ENCODE measurements around the gene FRMPD3.

FRMPD3 gene

GRCh38 chrX:107442914-107443527 is 6.4 kb upstream of the FRMPD3 start:
- Histone ChIP-seq H3F3A (ENCODE audit: low read depth) (no peaks in the 10 kb centered on the region), H3K9ac (ENCODE audit: low read depth, low read length, poor library complexity, severe bottlenecking) (no peak overlapping the region), H3K79me2 (ENCODE audit: insufficient read depth, low read length) (no peaks in the 10 kb centered on the region), H3K9me2 (replicated peaks; ENCODE audit: low read depth, low read length) (no peaks in the 10 kb centered on the region), H4K20me1 (ENCODE audit: insufficient read depth, low read length, poor library complexity, severe bottlenecking) (no peaks in the 10 kb centered on the region), H2AFZ (ENCODE audit: low read length) (no peak overlapping the region), H3K36me3 (ENCODE audit: insufficient read depth, low read length) (no peaks in the 10 kb centered on the region), H3K27me3 (ENCODE audit: insufficient read depth, low read length, poor library complexity, severe bottlenecking) (no peaks in the 10 kb centered on the region), H3K4me1 (ENCODE audit: insufficient read depth, low read length, poor library complexity, severe bottlenecking) (no peaks in the 10 kb centered on the region), H3K4me2 (ENCODE audit: low read depth, low read length, poor library complexity, severe bottlenecking) (no peak overlapping the region), H3K9me3 (ENCODE audit: insufficient read depth, low read depth, low read length) (no peaks in the 10 kb centered on the region), H3K4me3 (ENCODE audit: low read length, poor library complexity, severe bottlenecking) (no peak overlapping the region)
- TF ChIP-seq, protein P1, sequence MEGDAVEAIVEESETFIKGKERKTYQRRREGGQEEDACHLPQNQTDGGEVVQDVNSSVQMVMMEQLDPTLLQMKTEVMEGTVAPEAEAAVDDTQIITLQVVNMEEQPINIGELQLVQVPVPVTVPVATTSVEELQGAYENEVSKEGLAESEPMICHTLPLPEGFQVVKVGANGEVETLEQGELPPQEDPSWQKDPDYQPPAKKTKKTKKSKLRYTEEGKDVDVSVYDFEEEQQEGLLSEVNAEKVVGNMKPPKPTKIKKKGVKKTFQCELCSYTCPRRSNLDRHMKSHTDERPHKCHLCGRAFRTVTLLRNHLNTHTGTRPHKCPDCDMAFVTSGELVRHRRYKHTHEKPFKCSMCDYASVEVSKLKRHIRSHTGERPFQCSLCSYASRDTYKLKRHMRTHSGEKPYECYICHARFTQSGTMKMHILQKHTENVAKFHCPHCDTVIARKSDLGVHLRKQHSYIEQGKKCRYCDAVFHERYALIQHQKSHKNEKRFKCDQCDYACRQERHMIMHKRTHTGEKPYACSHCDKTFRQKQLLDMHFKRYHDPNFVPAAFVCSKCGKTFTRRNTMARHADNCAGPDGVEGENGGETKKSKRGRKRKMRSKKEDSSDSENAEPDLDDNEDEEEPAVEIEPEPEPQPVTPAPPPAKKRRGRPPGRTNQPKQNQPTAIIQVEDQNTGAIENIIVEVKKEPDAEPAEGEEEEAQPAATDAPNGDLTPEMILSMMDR (conservative IDR thresholded peaks at IDR 0.05; ENCODE audit: low read length), result no peak
- TF ChIP-seq EZH2phosphoT487 (IDR thresholded peaks at IDR 0.05; ENCODE audit: borderline replicate concordance), result no peak

DNA sequence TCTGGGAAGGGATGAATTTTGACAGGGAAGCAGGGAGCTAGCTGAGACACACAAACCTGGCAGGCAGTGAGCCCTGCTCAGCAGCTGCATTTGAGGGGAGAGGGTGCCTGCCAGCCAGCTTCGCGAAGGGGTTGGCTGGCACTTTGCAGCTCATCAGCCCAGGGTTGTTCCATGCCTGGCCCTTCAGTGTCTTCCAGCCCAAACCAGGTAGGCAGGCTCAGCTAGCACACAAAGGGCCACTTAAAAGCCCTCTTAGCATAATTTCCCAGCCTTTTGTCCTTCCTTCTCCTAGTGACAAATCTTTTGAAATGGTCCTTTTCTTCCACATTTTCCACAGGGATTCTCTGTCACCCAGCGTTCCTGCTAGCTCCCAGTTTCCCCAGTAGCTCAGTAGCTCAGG is 4.3 kb upstream of the FRMPD3 start:
- Histone ChIP-seq H3K4me3 (ENCODE audit: low read length, poor library complexity, severe bottlenecking) (no peak overlapping the region), H3K36me3 (ENCODE audit: insufficient read depth, low read length) (no peaks in the 10 kb centered on the region), H3K4me1 (ENCODE audit: insufficient read depth, low read length, poor library complexity, severe bottlenecking) (no peaks in the 10 kb centered on the region), H3K27me3 (ENCODE audit: insufficient read depth, low read length, poor library complexity, severe bottlenecking) (no peaks in the 10 kb centered on the region), H3K4me2 (ENCODE audit: low read depth, low read length, poor library complexity, severe bottlenecking) (no peak overlapping the region), H3K9me2 (replicated peaks; ENCODE audit: low read depth, low read length) (no peaks in the 10 kb centered on the region), H2AFZ (ENCODE audit: low read length) (no peak overlapping the region), H4K20me1 (ENCODE audit: insufficient read depth, low read length, poor library complexity, severe bottlenecking) (no peaks in the 10 kb centered on the region), H3K9me3 (ENCODE audit: insufficient read depth, low read depth, low read length) (no peaks in the 10 kb centered on the region), H3K9ac (ENCODE audit: low read depth, low read length, poor library complexity, severe bottlenecking) (no peak overlapping the region), H3K79me2 (ENCODE audit: insufficient read depth, low read length) (no peaks in the 10 kb centered on the region), H3F3A (ENCODE audit: low read depth) (no peaks in the 10 kb centered on the region)
- TF ChIP-seq, protein P1 (conservative IDR thresholded peaks at IDR 0.05; ENCODE audit: low read length), result no peak
- no peak for TF ChIP-seq EZH2phosphoT487 (IDR thresholded peaks at IDR 0.05; ENCODE audit: borderline replicate concordance)

DNA sequence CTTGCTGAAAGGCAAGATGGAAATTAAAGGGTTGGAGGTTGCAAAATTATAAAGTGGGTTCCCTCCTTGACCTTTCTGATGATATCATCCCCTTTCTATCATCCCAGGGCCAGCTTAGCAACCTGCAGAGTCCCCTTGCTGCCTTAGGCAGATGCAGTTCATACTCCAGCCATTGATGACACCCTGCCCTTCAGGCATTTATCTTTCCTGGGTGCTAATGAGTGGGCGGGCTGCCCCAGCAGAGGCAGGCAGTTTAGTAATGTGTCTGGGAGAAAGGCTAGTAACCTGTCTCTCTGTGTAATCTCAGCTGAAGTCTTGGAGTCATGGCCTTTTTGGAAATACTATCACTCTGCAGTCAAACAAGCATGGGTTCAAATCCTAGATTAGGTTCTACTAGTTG is 3.8 kb upstream of the FRMPD3 start:
- Histone ChIP-seq H3K27me3 (ENCODE audit: insufficient read depth, low read length, poor library complexity, severe bottlenecking) (no peaks in the 10 kb centered on the region), H2AFZ (ENCODE audit: low read length) (no peak overlapping the region), H3F3A (ENCODE audit: low read depth) (no peaks in the 10 kb centered on the region), H3K4me1 (ENCODE audit: insufficient read depth, low read length, poor library complexity, severe bottlenecking) (no peaks in the 10 kb centered on the region), H3K4me2 (ENCODE audit: low read depth, low read length, poor library complexity, severe bottlenecking) (no peak overlapping the region), H3K4me3 (ENCODE audit: low read length, poor library complexity, severe bottlenecking) (no peak overlapping the region), H3K79me2 (ENCODE audit: insufficient read depth, low read length) (no peaks in the 10 kb centered on the region), H3K9ac (ENCODE audit: low read depth, low read length, poor library complexity, severe bottlenecking) (no peak overlapping the region), H3K36me3 (ENCODE audit: insufficient read depth, low read length) (no peaks in the 10 kb centered on the region), H4K20me1 (ENCODE audit: insufficient read depth, low read length, poor library complexity, severe bottlenecking) (no peaks in the 10 kb centered on the region), H3K9me3 (ENCODE audit: insufficient read depth, low read depth, low read length) (no peaks in the 10 kb centered on the region), H3K9me2 (replicated peaks; ENCODE audit: low read depth, low read length) (no peaks in the 10 kb centered on the region)
- TF ChIP-seq, protein P1 (conservative IDR thresholded peaks at IDR 0.05; ENCODE audit: low read length), result no peak
- no peak for TF ChIP-seq EZH2phosphoT487 (IDR thresholded peaks at IDR 0.05; ENCODE audit: borderline replicate concordance)

All from Loucy (cell line).